CD8-positive, alpha-beta memory T cell (primary cell): ENCODE measurements around the gene GPR63. TPM values are rescaled to one million over a fixed set of nuclear protein-coding genes. Genes with fewer than 3 reads are reported as not detected.

ENCODE experiments used
- CTCF ChIA-PET: fragments of 350-600 bp; sonication (Branson Sonifier 250); formaldehyde crosslinking; loops from one replicate; lab custom pipeline; 2021; ENCODE audit warnings: antibody characterized with exemption; lab: Charles Lee
- POLR2A ChIA-PET: fragments of 350-600 bp; sonication (Branson Sonifier 250); formaldehyde crosslinking; loops from one replicate; lab custom pipeline; 2021; ENCODE audit warnings: antibody characterized with exemption; lab: Charles Lee
- DNase-seq, 5 donors: peaks; one replicate each; pipeline versions ENCODE4 v3.0.0 to v3.0.0-alpha.2; 2020 to 2022; ENCODE audit warnings: mixed read lengths in 1 of 5
- H3K27ac ChIP-seq: one replicate; pipeline ENCODE4 v1.7.0; 2013; ENCODE audit warnings: low read depth, mild to moderate bottlenecking, low read length, moderate library complexity
- H3K27me3 ChIP-seq: 2 replicates; pipeline ENCODE4 v1.7.0; 2013; ENCODE audit warnings: low read length, mild to moderate bottlenecking; ENCODE audit not compliant: insufficient read depth, poor library complexity, severe bottlenecking
- H3K36me3 ChIP-seq: 2 replicates; pipeline ENCODE4 v1.7.0; 2013; ENCODE audit warnings: mild to moderate bottlenecking, low read length, moderate library complexity; ENCODE audit not compliant: insufficient read depth
- H3K4me1 ChIP-seq: 2 replicates; pipeline ENCODE4 v1.7.0; 2013; ENCODE audit warnings: mild to moderate bottlenecking, low read length, moderate library complexity; ENCODE audit not compliant: insufficient read depth
- H3K4me3 ChIP-seq: 2 replicates; pipeline ENCODE4 v1.7.0; 2013; ENCODE audit warnings: mild to moderate bottlenecking, low read length
- H3K9me3 ChIP-seq: 2 replicates; pipeline ENCODE4 v1.7.0; 2013; ENCODE audit warnings: mild to moderate bottlenecking, low read length
- H3K27ac Mint-ChIP-seq, 8 donors: one replicate each; pipeline ENCODE4 v1.8.0; 2020 to 2021; ENCODE audit warnings: mixed read lengths in 8 of 8, mild to moderate bottlenecking in 6 of 8, inconsistent platforms in 3 of 8, moderate library complexity in 3 of 8
- H3K27me3 Mint-ChIP-seq, 2 donors: one replicate each; pipeline ENCODE4 v1.8.0; 2020 to 2021; ENCODE audit warnings: mixed read lengths in 2 of 2, mild to moderate bottlenecking in 1 of 2, moderate library complexity in 1 of 2
- H3K36me3 Mint-ChIP-seq, 3 donors: one replicate each; pipeline ENCODE4 v1.8.0; 2020 to 2021; ENCODE audit warnings: mixed read lengths in 3 of 3, inconsistent platforms in 1 of 3, mild to moderate bottlenecking in 1 of 3
- H3K4me1 Mint-ChIP-seq, 3 donors: one replicate each; pipeline ENCODE4 v1.8.0; 2020 to 2021; ENCODE audit warnings: mixed read lengths in 3 of 3, inconsistent platforms in 1 of 3, mild to moderate bottlenecking in 1 of 3
- H3K4me3 Mint-ChIP-seq, 7 donors: one replicate each; pipeline ENCODE4 v1.8.0; 2020 to 2021; ENCODE audit warnings: mixed read lengths in 7 of 7, mild to moderate bottlenecking in 6 of 7, moderate library complexity in 4 of 7, inconsistent platforms in 2 of 7
- H3K9me3 Mint-ChIP-seq, 5 donors: one replicate each; pipeline ENCODE4 v1.8.0; 2020 to 2022; ENCODE audit warnings: mixed read lengths in 5 of 5, mild to moderate bottlenecking in 3 of 5, moderate library complexity in 2 of 5, inconsistent platforms in 1 of 5
- polyA plus RNA-seq: library from polyadenylated mRNA; unstranded; fragments of 300-500 nt; fragmentation: Illumina TruSeq; gene quantifications from one replicate; pipeline ENCODE4 v1.2.3, GENCODE V29; 2021
- total RNA-seq, 2 experiments: library from RNA; stranded (reverse); gene quantifications; one replicate each; pipeline ENCODE4 v1.2.3, GENCODE V29; 2021

The GPR63 gene
- total and polyA plus RNA-seq, 3 experiments from 2014 or later: 0.12 to 1.6 (median 1.5) TPM

DNA sequence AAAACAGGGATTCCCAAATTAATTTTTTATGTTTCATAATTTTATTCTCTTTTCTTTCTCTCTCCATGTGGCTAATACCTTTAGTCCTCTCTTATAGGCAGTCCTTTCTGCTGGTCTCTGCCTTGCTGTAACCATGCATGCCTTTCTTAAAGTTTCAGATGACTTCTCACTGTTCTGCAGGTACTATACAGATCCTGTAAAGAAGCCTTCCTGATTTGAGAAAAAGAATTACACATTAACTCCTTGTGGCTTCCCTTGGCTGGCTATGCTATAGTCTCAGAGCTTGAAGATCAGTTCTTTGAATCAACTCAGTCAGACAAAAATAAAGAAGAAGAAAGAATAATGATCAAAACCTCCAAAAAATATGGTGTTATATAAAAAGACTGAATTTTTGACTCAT, 7.3 kb upstream of the GPR63 start:
- Mint-ChIP-seq H3K4me3 (no peak overlapping the region), H3K4me1 (no peaks in the 10 kb centered on the region), H3K27ac (no peak overlapping the region), H3K9me3 (peaks cover 5 to 23% (median 15%) of the 10 kb centered on the region in 5 donors), H3K27me3 (peaks cover 17 to 36% of the 10 kb centered on the region in 2 donors), H3K36me3 (peaks cover 0 to 5% (median 0%) of the 10 kb centered on the region in 3 donors)
- POLR2A ChIA-PET: no interaction called here
- DNase-seq: no peak
- H3K4me3 ChIP-seq: no peak overlapping the region
- H3K36me3 ChIP-seq: no peaks in the 10 kb centered on the region
- H3K27me3 ChIP-seq: no peaks in the 10 kb centered on the region
- H3K9me3 ChIP-seq: peaks cover 5% of the 10 kb centered on the region
- no peak overlapping the region for H3K27ac ChIP-seq
- CTCF ChIA-PET: no interaction called here
- H3K4me1 ChIP-seq: no peaks in the 10 kb centered on the region

DNA sequence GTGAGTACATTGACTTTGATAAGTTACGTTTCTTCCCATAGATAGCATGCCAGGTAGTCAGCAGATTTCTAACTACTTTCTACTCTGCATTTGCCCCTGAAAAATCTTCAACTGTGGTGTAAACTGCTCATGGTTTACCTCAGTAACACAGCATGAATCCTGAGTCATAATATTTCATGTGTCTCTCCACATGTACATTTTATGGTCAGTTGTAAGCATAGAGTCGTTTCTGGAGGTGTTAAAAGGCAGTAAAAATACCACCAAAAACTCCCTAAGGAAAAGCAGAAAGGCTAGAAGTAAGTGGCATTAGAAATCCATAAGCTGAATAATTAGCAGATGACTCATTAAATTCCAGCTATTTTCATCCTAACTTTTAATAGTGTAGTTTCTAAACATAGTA, 4.1 kb upstream of the GPR63 start:
- peaks cover 10% of the 10 kb centered on the region for H3K4me1 ChIP-seq
- ChIA-PET POLR2A (no interaction called here), CTCF (no interaction called here)
- H3K9me3 ChIP-seq: peaks cover 5% of the 10 kb centered on the region
- Mint-ChIP-seq H3K27me3 (peaks cover 7 to 42% of the 10 kb centered on the region in 2 donors), H3K4me3 (no peak overlapping the region), H3K36me3 (peaks cover 0 to 5% (median 0%) of the 10 kb centered on the region in 3 donors), H3K9me3 (peaks cover 5 to 12% (median 8%) of the 10 kb centered on the region in 5 donors), H3K27ac (no peak overlapping the region), H3K4me1 (peaks cover 8 to 15% (median 13%) of the 10 kb centered on the region in 3 donors)
- no peaks in the 10 kb centered on the region for H3K36me3 ChIP-seq
- no peak for DNase-seq
- H3K27ac ChIP-seq: no peak overlapping the region
- no peak overlapping the region for H3K4me3 ChIP-seq
- H3K27me3 ChIP-seq: peaks cover 5% of the 10 kb centered on the region

DNA sequence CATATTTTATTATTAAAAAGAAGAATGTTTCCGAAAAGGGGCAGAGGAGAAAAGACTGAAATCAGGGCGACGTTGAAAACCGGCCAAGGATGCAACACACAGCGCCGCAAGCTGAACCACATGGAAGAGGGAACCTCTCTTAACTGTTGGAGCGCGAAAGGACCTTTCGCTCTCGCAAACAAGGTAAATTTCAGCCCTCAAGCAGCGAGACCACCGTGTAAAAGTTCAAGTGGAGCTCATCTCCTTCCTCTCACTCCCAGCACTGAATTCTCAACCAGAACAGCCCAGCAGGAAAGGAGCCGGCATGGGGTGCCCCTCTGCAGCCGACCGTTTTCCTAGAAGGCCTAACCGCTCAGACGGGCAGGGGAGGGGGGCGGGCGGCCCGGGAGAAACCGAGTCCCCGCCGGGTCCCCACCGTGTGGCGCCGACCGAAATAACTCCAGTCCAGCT, 621 bp downstream of the GPR63 start:
- peaks cover 13% of the 10 kb centered on the region for H3K4me1 ChIP-seq
- no peaks in the 10 kb centered on the region for H3K9me3 ChIP-seq
- peaks cover 12 to 20% (median 17%) of the 10 kb centered on the region in 3 donors for H3K4me1 Mint-ChIP-seq
- ChIA-PET POLR2A (interaction anchor here (0.6 to 1.2 kb wide), 3 partner anchors 88 to 311 kb away, joined by 3 to 7 read pairs (median 6); partner anchors contain the start of gene KLHL32), CTCF (interaction anchor here (1.5 kb wide), 1 partner anchor 64 kb away, joined by 6 read pairs; no protein-coding TSS in a partner anchor)
- no peak overlapping the region for H3K27ac ChIP-seq
- no peaks in the 10 kb centered on the region for H3K36me3 ChIP-seq
- H3K27ac Mint-ChIP-seq: peak overlapping the region in 5 of 8 donors; percentile 42 to 70 (median 51)
- H3K27me3 Mint-ChIP-seq: peaks cover 7 to 52% of the 10 kb centered on the region in 2 donors
- H3K36me3 Mint-ChIP-seq: no peaks in the 10 kb centered on the region
- peak overlapping the region; percentile 55 for H3K4me3 ChIP-seq
- peak overlapping the region; percentile 85 to 95 (median 88) for H3K4me3 Mint-ChIP-seq
- peak in 1 of 5 donors; percentile 8 for DNase-seq
- peaks cover 5% of the 10 kb centered on the region for H3K27me3 ChIP-seq
- no peaks in the 10 kb centered on the region for H3K9me3 Mint-ChIP-seq

DNA sequence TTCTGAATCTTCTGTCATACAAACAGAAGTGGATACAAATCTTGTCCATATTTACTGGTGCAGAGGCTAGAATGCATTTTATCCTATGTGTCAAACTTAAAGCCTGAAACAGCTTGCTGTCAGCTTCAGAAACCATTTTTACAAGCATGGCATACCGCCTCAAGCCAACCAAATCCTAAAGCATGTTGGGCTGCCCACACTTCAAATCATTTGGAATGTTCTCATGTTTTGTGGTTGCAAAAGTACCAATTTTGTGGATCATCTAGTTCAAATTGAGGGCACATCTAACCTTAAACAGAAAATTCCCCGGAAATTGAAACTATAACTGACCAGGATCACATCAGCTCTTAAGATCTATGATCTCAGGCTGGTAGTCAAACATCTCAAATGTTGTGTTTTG, 3.2 kb downstream of the GPR63 start:
- DNase-seq: no peak
- CTCF ChIA-PET: no interaction called here
- H3K27me3 Mint-ChIP-seq: peaks cover 9 to 59% of the 10 kb centered on the region in 2 donors
- H3K4me1 Mint-ChIP-seq: peaks cover 12 to 20% (median 17%) of the 10 kb centered on the region in 3 donors
- H3K9me3 Mint-ChIP-seq: no peaks in the 10 kb centered on the region
- Histone ChIP-seq H3K4me3 (no peak overlapping the region), H3K36me3 (no peaks in the 10 kb centered on the region), H3K27ac (no peak overlapping the region), H3K4me1 (peaks cover 13% of the 10 kb centered on the region), H3K27me3 (peaks cover 5% of the 10 kb centered on the region), H3K9me3 (no peaks in the 10 kb centered on the region)
- no peak overlapping the region for H3K4me3 Mint-ChIP-seq
- POLR2A ChIA-PET: interaction anchor here (0.7 kb wide), 1 partner anchor 82 kb away, joined by 3 read pairs; no protein-coding TSS in a partner anchor
- no peaks in the 10 kb centered on the region for H3K36me3 Mint-ChIP-seq
- no peak overlapping the region for H3K27ac Mint-ChIP-seq

DNA sequence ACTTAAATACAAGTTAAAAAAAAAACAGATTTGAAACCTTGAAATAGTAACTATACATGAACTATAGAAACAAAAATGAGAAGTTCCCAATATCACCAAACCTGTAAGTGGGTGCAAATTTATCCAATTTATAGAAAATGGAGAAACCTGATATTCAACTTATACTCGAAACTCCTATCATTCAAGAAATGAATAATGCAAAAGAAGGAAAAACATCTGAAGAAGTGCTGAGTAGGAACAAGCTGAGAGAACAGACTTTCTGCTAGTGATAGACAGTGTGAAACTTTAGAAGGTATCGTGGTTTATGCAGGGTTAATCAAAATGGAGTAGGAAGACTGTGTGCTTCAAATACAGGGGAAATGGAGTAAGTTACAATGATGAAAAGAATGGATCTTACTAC, 4.5 kb downstream of the GPR63 start:
- H3K36me3 Mint-ChIP-seq: no peaks in the 10 kb centered on the region

DNA sequence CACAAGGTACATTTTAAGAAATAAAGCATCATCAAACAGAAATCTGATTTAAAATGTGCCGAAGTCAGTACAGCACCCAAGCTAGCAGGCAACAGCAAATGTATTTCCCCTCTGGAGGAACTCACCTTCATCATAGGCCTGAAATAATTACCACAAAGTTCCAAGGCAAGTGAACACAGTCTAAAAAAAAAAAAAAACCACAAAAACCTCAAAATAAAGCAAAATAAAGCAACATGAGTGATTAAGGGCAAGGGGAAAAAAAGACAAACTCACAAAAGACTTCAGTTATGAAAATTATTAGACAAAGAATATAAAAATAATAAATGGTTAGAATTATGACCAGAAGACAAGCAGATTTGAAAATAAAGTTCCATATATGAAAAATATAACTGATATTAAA, 10.4 kb downstream of the GPR63 start:
- H3K27me3 Mint-ChIP-seq: peaks cover 7 to 24% of the 10 kb centered on the region in 2 donors
- DNase-seq: no peak
- no peaks in the 10 kb centered on the region for H3K36me3 Mint-ChIP-seq
- H3K4me3 ChIP-seq: no peak overlapping the region
- ChIA-PET POLR2A (no interaction called here), CTCF (no interaction called here)
- no peaks in the 10 kb centered on the region for H3K27me3 ChIP-seq
- H3K9me3 ChIP-seq: no peaks in the 10 kb centered on the region
- H3K4me3 Mint-ChIP-seq: no peak overlapping the region
- no peaks in the 10 kb centered on the region for H3K36me3 ChIP-seq
- H3K9me3 Mint-ChIP-seq: no peaks in the 10 kb centered on the region
- H3K27ac Mint-ChIP-seq: no peak overlapping the region
- H3K27ac ChIP-seq: no peak overlapping the region
- H3K4me1 Mint-ChIP-seq: no peaks in the 10 kb centered on the region
- no peaks in the 10 kb centered on the region for H3K4me1 ChIP-seq

More for the DNA sequence above, 4.5 kb downstream of the GPR63 start:
- no peak overlapping the region for H3K4me3 Mint-ChIP-seq
- peaks cover 8 to 15% (median 9%) of the 10 kb centered on the region in 3 donors for H3K4me1 Mint-ChIP-seq
- H3K27me3 ChIP-seq: no peaks in the 10 kb centered on the region
- no peak overlapping the region for H3K27ac Mint-ChIP-seq
- no peaks in the 10 kb centered on the region for H3K36me3 ChIP-seq
- no peak for DNase-seq
- H3K4me3 ChIP-seq: no peak overlapping the region
- ChIA-PET CTCF (no interaction called here), POLR2A (no interaction called here)
- no peak overlapping the region for H3K27ac ChIP-seq
- H3K27me3 Mint-ChIP-seq: peaks cover 9 to 48% of the 10 kb centered on the region in 2 donors
- H3K9me3 ChIP-seq: no peaks in the 10 kb centered on the region
- H3K4me1 ChIP-seq: peaks cover 11% of the 10 kb centered on the region
- H3K9me3 Mint-ChIP-seq: no peaks in the 10 kb centered on the region

DNA sequence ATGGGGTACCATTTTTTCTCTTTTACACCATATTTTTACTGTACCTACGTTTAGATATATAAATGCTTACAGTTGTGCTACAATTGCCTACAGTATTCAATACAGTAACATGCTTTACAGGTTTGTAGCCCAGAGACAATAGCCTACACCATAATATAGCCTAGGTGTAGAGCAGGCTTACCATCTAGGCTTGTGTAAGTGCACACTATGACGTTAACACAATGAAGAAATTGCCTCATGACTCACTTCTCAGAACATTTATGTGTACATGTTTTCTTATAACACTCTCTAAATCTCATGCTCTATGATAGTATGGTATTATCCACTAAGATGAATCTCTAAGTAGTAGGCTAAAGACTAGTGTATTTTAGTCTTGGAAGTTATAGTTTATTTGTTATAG, 13.5 kb downstream of the GPR63 start:
- Mint-ChIP-seq H3K27me3 (peaks cover 7 to 20% of the 10 kb centered on the region in 2 donors), H3K36me3 (peaks cover 0 to 1% (median 0%) of the 10 kb centered on the region in 3 donors), H3K27ac (no peak overlapping the region), H3K4me1 (no peaks in the 10 kb centered on the region), H3K4me3 (no peak overlapping the region), H3K9me3 (peaks cover 0 to 2% (median 0%) of the 10 kb centered on the region in 5 donors)
- H3K27ac ChIP-seq: no peak overlapping the region
- ChIA-PET CTCF (no interaction called here), POLR2A (no interaction called here)
- H3K27me3 ChIP-seq: no peaks in the 10 kb centered on the region
- no peak overlapping the region for H3K4me3 ChIP-seq
- no peak for DNase-seq
- H3K9me3 ChIP-seq: no peaks in the 10 kb centered on the region
- no peaks in the 10 kb centered on the region for H3K4me1 ChIP-seq
- no peaks in the 10 kb centered on the region for H3K36me3 ChIP-seq

DNA sequence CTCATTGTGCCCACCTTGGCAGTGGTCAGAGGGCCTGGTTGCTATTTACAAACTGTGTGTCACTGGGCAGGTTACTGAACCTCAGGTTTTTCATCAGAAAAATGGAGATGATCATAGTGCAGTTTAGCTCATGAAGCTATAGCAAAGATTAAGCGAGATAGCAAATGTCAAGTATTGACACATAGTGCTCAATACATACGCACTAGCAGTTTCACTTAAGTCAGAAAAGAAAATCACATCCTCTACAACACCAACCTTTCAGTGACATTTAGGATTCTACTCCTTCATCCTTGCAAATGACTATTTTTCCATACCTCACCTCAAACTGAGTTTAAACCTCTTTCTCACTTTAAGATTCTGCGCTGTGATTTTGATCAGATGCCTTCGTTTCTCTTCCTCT, 16.2 kb downstream of the GPR63 start:
- Histone ChIP-seq H3K9me3 (no peaks in the 10 kb centered on the region), H3K36me3 (no peaks in the 10 kb centered on the region), H3K27me3 (no peaks in the 10 kb centered on the region), H3K27ac (no peak overlapping the region), H3K4me3 (no peak overlapping the region), H3K4me1 (no peaks in the 10 kb centered on the region)
- Mint-ChIP-seq H3K36me3 (peaks cover 0 to 3% (median 0%) of the 10 kb centered on the region in 3 donors), H3K27ac (no peak overlapping the region), H3K9me3 (peaks cover 0 to 3% (median 0%) of the 10 kb centered on the region in 5 donors), H3K4me3 (no peak overlapping the region), H3K27me3 (peaks cover 8 to 21% of the 10 kb centered on the region in 2 donors), H3K4me1 (no peaks in the 10 kb centered on the region)
- ChIA-PET CTCF (no interaction called here), POLR2A (no interaction called here)
- no peak for DNase-seq
